GM21576 (cell line): ENCODE results near the gene UCK1.

ENCODE experiments used
- ATAC-seq: cut with Tn5 transposase; IDR thresholded peaks from one replicate; pipeline ENCODE4 v1.9.1; 2021; ENCODE audit warnings: mild to moderate bottlenecking, moderate library complexity; ENCODE audit not compliant: unreplicated experiment

UCK1 gene

DNA sequence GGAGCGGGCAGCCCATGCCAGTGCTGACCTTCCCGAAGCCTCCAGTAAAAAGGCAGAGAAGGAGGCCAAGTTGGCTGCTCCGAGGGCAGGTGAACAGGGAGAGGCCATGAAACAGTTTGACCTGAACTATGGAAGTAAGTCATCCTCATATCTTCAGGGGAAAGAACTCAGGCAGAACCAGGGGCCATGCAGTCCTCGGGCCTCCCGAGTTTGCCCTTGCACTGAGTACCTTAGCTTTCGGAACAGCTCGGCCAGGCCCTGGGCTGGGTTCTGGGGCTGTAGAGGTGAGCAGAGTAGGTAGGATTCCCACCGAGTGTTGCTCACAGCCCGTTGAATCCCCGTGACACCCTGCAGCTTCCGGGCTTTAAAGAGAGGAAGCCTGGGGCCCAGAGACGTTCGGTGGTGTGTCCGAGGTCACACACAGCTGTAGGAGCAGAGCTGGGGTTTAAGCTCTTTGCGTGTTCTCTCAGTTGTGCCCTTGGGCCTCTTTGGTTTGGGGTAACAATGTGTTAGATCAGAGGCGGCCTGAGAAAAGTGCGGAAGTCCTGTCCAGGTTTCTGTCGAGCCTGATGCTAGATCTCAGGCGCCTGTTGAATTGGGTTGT lies 53.1 kb downstream of the UCK1 start:
- ATAC-seq, result no peak

DNA sequence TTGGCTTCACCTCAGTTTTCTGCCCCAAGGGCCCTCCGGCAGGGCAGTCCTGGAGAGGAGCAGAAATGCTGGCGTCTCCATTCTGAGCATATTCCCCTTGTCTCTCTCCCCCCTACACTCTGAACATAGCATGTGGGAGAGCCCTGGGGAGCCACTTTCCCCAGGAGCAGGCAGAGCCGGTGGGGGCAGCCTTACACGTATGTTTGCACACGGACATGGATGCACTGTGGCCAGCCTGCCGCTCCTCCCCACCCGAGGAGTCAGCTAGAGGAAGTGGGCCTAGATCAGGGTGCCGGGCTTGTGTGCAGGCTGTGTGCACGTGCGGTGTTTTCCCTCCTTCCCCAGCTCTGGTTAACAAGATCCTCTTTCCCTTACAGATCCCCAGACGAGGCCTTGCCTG lies 53.7 kb downstream of the UCK1 start:
- ATAC-seq, result no peak

DNA sequence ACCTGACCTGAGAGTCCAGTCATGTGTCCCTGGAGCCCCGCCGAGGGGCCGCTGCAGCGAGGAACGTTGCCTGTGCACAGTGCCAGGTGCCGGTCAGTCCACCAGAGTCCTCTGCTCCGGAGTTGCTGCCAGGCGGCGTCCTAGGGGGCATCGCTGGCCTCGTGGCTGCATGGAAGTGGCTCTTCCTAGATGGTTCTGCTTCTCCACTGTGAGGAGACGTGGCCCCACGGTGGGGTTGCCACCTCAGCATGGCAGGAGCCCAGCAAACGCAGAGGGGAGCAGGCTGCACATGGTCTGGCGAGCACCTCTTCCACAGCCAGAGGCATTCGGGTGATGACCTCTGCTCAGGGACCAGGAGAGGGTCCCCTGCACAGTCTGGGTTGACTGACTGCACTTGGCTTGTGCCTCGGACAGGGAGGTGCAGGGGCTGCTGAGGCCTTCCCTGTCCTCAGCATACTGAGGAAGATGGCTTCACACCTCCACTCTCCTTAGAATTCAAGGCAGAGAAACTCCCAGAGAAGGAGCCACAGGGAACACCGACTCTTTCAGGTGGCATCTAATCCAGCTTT lies 54.2 kb downstream of the UCK1 start:
- ATAC-seq, result no peak

DNA sequence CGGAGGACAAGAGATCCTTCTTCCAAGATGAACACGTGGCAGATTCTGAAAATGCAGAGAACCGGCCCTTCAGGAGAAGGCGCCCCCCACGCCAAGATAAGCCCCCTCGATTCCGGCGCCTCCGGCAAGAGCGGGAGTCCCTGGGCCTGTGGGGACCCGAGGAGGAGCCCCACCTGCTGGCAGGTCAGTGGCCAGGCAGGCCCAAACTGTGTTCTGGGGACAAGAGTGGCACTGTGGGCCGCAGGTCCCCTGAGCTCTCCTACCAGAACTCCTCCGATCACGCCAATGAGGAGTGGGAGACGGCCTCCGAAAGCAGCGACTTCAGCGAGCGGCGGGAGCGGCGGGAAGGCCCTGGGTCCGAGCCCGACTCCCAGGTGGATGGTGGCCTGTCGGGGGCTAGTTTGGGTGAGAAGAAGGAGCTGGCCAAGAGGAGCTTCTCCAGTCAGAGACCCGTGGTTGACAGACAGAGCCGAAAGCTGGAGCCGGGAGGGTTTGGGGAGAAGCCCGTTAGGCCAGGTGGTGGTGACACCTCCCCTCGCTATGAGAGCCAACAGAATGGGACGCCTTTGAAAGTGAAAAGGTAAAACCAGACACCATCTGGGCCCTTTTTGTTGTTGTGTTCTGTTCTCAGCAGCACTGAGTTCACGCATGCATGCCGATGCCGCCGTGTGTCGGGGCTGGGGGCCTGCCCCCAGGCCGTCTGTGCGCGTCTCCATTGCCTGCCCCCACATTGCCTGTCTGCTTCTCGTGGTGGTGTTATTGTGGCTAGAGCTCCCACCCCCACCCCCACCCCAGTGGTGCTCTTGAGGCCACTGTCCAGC lies 54.9 kb downstream of the UCK1 start:
- ATAC-seq, result no peak

DNA sequence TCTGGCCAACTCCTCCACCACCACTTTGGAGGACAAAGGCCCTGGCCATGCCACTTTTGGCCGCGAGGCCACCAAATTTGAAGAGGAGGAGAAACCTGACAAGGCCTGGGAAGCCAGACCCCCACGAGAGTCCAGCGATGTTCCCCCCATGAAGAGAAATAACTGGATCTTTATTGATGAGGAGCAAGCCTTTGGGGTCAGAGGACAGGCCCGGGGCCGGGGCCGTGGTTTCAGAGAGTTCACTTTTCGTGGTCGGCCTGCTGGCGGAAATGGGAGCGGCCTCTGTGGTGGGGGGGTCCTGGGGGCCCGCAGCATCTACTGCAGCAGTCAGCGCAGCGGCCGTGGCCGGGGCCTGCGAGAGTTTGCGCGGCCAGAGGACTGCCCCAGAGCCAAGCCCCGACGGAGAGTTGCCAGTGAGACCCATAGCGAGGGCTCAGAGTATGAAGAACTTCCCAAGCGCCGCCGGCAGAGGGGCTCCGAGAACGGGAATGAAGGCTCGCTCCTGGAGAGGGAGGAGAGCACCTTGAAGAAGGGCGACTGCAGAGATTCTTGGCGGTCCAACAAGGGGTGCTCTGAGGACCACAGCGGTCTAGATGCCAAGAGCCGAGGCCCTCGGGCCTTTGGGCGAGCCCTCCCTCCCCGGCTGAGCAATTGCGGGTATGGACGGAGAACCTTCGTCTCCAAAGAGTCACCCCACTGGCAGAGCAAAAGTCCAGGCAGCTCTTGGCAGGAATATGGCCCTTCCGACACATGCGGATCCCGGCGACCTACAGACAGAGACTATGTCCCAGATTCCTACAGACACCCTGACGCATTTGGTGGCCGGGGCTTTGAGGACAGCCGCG lies 55.7 kb downstream of the UCK1 start:
- ATAC-seq, result no peak

DNA sequence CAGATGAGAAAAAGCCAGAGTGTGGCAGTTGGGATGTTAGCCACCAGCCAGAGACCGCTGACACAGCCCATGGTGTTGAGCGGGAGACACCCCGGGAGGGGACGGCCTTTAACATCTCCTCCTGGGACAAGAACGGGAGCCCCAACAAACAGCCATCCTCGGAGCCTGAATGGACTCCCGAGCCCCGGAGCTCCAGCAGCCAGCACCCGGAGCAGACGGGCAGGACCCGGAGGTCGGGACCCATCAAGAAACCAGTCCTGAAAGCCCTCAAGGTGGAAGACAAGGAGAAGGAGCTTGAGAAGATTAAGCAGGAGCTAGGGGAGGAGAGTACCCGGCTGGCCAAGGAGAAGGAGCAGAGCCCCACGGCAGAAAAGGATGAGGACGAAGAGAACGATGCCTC lies 56.4 kb downstream of the UCK1 start:
- ATAC-seq, result no peak

DNA sequence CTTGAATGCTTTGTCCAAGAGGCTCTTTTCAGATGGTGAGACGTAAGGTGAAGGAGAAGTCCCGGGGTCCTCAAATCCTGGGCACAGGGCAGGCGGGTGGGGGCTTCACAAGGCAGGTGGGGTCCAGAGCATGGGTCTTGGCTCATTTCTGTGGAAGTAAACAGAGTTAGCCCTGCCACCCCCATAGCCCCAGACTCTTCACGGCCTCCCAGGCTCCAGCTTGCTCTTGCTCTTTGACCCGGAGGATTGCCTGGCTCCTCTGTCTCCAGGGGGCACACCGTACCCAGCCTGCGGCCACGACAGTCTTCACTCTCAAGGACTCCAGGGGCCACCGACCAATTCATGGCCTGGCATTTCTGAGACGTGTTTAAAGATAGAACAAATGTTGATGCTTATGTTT lies 57.2 kb downstream of the UCK1 start:
- no peak for ATAC-seq
